Measurements from ENCODE around the gene TSPAN3.

Gene TSPAN3

GRCh38 chr15:77024273-77025082 is 46.4 kb downstream of the TSPAN3 start:
- DNase-seq (ENCODE audit: low read depth in 4 of 4, low spot score in 1 of 4): peak; percentile 45 to 57 (median 55)

DNA sequence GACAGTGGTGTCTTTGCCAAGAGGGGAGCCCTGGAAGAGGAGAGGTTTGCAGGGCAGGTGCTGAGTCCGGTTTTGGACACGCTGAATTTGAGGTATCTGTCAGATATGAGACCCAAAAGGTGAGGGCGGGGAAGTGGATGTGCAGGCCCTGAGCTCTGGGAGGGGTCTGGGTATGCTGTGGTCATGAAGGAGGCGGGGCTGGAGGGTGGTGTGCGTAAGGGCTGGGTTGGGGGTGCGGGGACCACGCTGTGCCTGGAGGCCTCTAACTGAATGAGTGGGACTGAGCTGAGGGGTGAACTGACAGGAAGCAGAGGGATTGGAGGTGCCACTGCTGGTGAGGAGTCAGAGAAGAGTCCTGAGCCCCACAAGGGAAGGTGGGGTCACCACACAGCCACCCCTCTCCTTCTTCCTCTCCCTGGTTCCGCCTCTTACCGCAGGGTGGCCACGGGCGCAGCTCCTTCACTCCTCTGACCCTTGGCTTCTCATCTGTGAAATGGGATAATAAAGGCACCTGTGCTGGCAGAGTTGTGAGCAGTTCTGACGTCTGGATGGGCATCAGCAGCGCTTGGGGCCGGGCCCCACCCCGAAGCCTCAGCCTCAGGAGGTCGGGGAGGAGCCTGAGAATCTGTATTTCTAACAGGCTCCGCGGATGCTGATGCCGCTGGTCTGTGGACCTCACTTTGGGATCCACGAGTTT is 47.2 kb downstream of the TSPAN3 start:
- DNase-seq (ENCODE audit: low read depth in 4 of 4, low spot score in 1 of 4): no peak

GRCh38 chr15:77022646-77023575 is 48.0 kb downstream of the TSPAN3 start:
- DNase-seq (ENCODE audit: low read depth in 4 of 4, low spot score in 1 of 4): no peak

GRCh38 chr15:77021803-77022381 is 49.0 kb downstream of the TSPAN3 start:
- DNase-seq (ENCODE audit: low read depth in 4 of 4, low spot score in 1 of 4): peak in 1 of 4 experiments; percentile 44

GRCh38 chr15:77021088-77021481 is 49.8 kb downstream of the TSPAN3 start:
- no peak for DNase-seq (ENCODE audit: low read depth in 4 of 4, low spot score in 1 of 4)

- DNase-seq (ENCODE audit: low read depth in 4 of 4, low spot score in 1 of 4): no peak
Measured at GRCh38 chr15:77020348-77021087, 50.4 kb downstream of the TSPAN3 start.

DNA sequence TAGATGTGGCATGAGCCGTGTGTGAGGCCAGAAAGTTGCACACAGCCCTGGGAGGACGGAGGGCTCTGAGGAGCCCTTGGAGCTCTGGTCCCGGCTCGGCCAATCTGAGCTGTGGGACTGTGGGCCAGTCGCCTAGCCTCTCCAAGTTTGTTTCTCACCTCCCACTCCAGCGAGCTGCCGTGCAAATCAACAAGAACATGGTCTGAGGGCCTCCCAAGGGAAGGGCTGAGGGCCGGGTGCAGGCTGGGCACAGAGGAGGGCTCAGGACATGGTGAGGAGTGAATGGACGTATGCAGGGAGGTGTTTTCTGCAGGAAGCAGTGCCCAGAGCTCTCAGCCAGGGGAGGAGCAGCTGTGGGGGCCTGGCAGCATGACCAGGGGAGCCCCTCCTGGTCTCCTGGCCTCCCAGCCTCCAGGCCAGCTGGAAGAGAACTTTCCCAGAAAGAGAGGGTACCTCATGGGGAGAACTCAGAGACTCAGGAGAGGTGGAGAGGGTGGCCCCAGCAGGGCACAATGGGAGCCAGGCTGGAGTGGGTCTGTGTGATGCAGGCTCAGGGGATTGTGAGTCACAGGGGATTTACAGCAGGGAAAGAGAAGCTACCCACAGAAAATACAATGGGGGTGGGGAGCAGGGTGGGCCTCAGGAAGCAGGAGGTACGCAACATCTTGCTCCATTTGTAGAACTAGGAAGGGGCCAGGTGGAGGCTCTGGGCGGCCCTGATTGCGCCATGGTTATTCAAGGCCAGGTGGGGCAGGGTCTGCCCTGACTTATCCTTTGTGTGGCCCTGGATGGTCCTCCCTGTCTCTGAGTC is 51.2 kb downstream of the TSPAN3 start:
- peak in 1 of 4 experiments; percentile 42 for DNase-seq (ENCODE audit: low read depth in 4 of 4, low spot score in 1 of 4)

GRCh38 chr15:77018796-77019505 is 52.0 kb downstream of the TSPAN3 start:
- DNase-seq (ENCODE audit: low read depth in 4 of 4, low spot score in 1 of 4): no peak

DNA sequence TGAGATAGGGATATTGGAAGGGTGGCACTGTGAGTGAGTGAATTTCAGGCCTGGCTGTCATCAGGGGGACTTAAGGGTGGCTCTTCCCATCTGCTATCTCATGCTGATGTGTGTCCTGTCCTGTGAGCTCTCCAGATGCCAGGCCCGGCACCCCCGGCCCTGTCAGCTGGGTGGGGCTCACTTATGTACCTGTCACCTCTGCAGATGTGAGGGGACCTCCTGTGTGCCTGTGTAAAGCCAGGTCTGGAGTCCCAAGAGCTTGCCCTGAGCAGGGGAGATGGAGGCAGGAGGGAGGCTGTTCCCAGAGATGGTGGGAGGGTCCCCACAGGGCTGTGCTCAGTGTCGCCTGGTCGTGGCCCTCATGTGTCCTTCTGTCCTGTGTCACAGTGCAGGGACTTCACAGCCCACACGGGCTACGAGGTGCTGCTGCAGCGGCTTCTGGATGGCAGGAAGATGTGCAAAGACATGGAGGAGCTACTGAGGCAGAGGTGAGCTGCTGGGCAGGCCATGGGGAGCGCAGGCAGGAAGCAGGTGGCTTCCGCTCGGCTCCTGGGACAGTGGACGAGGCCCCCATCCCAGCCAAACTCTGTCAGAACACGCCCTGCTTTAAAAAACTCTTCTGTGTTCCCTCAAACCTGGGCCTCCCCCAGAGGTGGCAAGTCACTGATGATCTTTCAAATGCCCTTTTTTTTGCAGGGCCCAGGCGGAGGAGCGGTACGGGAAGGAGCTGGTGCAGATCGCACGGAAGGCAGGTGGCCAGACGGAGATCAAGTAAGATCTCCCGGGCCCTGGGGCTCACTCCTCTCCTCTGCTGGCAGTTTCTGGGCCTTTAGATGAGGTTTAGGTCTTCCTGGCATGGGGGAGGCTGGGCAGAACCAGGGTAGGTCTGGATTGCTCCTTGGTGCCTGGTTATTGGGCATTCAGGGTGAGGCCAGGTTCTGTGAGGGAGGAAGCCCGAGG is 52.9 kb downstream of the TSPAN3 start:
- no peak for DNase-seq (ENCODE audit: low read depth in 4 of 4, low spot score in 1 of 4)

DNA sequence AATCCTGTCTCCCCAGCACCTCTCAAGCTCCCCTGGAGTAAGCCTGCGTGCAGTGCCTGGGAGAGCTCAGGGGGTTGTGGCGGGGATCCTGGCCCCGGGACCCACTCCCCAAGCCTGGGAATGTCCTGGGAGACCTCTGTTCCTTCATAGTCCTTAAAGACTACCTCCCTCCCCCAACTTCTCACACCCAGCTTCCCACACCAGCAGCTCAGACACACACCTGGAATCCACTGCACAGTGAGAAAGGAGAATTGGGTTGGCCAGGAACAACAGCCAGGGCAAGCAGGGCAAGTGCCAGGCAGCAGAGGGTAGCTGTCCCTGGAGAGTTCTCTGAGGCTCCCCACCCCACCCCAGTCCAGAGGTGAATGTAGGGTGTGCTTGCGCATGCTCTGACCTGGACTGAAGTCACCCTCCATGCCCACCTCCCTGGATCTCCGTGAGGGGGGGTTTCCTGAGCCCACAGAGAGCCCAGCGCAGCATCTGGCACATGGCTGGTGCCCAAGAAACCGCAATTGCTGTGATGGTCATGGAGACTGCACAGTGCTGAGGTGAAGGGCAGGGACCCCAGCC is 53.7 kb downstream of the TSPAN3 start:
- no peak for DNase-seq (ENCODE audit: low read depth in 4 of 4, low spot score in 1 of 4)

DNA sequence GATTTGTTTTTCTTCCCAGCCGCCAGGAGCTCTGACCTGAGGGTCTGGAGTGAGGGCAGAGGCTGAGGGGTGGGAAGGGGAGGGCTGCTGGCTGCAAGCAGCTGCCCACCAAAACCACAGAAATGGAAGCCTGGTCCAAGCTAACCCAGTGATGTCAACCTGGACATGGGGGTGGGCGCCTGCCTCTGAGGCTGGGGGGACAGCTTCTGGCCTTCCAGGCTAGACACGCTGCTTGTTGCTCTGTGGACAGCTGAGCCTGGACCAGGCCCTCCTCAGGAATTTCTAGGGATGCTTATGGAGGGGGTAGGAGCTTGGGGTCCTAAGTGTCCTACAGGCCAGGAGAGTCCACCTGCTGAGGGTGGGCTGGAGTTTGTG is 54.6 kb downstream of the TSPAN3 start:
- DNase-seq (ENCODE audit: low read depth in 4 of 4, low spot score in 1 of 4): no peak

- no peak for DNase-seq (ENCODE audit: low read depth in 4 of 4, low spot score in 1 of 4)
Measured at GRCh38 chr15:77015646-77016320, 55.1 kb downstream of the TSPAN3 start.

GRCh38 chr15:77014132-77015081 is 56.5 kb downstream of the TSPAN3 start:
- DNase-seq (ENCODE audit: low read depth in 4 of 4, low spot score in 1 of 4): no peak

GRCh38 chr15:77013776-77014131 is 57.2 kb downstream of the TSPAN3 start:
- peak; percentile 57 to 83 (median 72) for DNase-seq (ENCODE audit: low read depth in 4 of 4, low spot score in 1 of 4)

- no peak for DNase-seq (ENCODE audit: low read depth in 4 of 4, low spot score in 1 of 4)
Measured at GRCh38 chr15:77012868-77013267, 58.0 kb downstream of the TSPAN3 start.

All from stimulated activated CD4-positive, alpha-beta T cell treated with anti-CD3 and anti-CD28 coated beads, Interleukin-1b, Interleukin-23, amount 100 ng/mL, for 24 hours (primary cell).